Mucosa of descending colon (tissue), 3 donors: ENCODE results near the gene TMEM184A. TPM values are rescaled to one million over a fixed set of nuclear protein-coding genes. Genes with fewer than 3 reads are reported as not detected.

Source experiments
- ATAC-seq: fragments of 200-7000 bp; cut with Tn5 transposase; one replicate; pipeline ENCODE4 v1.9.1; 2020; ENCODE audit warnings: mild to moderate bottlenecking, moderate library complexity
- DNase-seq, 3 donors: peaks; one replicate each; pipeline ENCODE4 v3.0.0-alpha.2; 2020
- H3K36me3 ChIP-seq: fragments of 200-600 bp; one replicate; pipeline ENCODE4 v1.8.0; 2021; ENCODE audit warnings: low read depth, mild to moderate bottlenecking
- H3K4me1 ChIP-seq: fragments of 200-600 bp; one replicate; pipeline ENCODE4 v1.8.0; 2021; ENCODE audit warnings: low read depth, mild to moderate bottlenecking
- H3K4me3 ChIP-seq: fragments of 200-600 bp; one replicate; pipeline ENCODE4 v1.8.0; 2021; ENCODE audit warnings: mild to moderate bottlenecking
- H3K9me3 ChIP-seq: fragments of 200-600 bp; one replicate; pipeline ENCODE4 v1.8.0; 2021; ENCODE audit warnings: mild to moderate bottlenecking
- intact Hi-C, 2 donors: fragments of 100-400 bp; cut with DNase I in 1 of 2; cut with micrococcal nuclease in 1 of 2; formaldehyde crosslinking; loops; one replicate each; pipeline versions ENCODE4 v1.11.0 to v1.11.1; 2022; cut with DNase I, micrococcal nuclease
- long read RNA-seq, 2 donors: library from polyadenylated mRNA; unstranded; transcript quantifications; one replicate each; pipeline ENCODE4 v2.0.0, GENCODE V29; 2019 to 2021
- total RNA-seq, 3 donors: library from RNA; stranded (reverse); fragmentation: NEBNext Ultra II Directional in 2 of 3; extraction: Animal tissue kit (Norgen Biotek cat#: 25700) in 2 of 3; gene quantifications; one replicate each; pipeline versions ENCODE4 v1.2.1 to v1.2.4, GENCODE V29; 2021 to 2023
- TF ChIP-seq, protein P1 (sequence below): fragments of 200-600 bp; IDR thresholded peaks from one replicate; pipeline ENCODE4 v1.8.0; 2022; ENCODE audit warnings: antibody characterized with exemption, mild to moderate bottlenecking
- donor health status: DM: no; HTN: no; CAD: no; lungs with moderate emphysema.
- donor health status: DM: no; HTN: no; CAD: no.
- donor health status: DM: no; HTN: yes; CAD: no.

TMEM184A gene
- 10 to 100 TPM; 36.7 to 87.9 (median 66.0) TPM for total RNA-seq
- long read RNA-seq, donor 1, full-length matches to known transcripts: 3 of 49 reads
- long read RNA-seq, donor 1, partial matches to known transcripts: 17 of 49 reads
- long read RNA-seq, donor 1, other reads (novel, unspliced or antisense): 29 of 49 reads
- long read RNA-seq, donor 2, full-length matches to known transcripts: 4 of 31 reads
- long read RNA-seq, donor 2, partial matches to known transcripts: 14 of 31 reads
- long read RNA-seq, donor 2, other reads (novel, unspliced or antisense): 13 of 31 reads

DNA sequence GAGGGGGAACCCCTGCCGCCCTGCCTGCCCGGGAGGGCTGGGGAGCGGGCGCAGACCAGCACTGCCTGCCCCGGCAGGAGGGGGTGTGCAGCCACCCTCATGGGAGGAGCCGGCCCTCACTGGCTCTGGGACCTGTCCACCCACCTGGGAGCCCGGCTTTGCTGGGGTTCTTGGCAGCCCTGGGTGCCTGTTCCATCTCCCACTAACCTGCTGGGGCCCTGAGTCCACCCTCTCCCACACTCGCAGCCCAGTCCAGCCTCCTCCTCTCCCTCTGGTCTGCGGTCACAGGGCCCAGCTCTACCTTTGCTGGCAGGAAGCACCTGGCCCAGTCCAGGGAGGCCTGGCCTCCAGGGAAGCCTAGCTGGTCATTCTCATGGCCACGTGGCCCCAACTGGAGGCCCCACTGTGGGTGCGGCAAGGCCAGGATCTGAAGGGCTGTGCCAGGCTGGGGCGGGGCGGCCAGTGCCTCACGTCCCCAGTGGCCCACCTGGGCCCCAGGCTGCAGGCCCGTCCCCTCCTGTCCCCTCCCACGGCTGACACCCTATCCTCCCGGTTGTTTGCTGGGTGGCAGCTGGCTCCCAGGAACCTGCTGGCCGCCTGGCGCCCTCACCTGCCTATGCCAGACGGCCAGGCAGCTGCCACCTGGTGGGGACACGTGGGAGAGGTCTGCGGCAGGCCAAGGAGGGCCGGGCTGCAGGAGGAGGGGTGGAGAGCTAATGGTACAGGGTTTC lies at the start of gene TMEM184A:
TSS of gene TMEM184A (minus strand) at position 393 of the 731 bp plus-strand sequence. CDS start 721 bp downstream, outside the sequence.
- TF ChIP-seq, protein P1, sequence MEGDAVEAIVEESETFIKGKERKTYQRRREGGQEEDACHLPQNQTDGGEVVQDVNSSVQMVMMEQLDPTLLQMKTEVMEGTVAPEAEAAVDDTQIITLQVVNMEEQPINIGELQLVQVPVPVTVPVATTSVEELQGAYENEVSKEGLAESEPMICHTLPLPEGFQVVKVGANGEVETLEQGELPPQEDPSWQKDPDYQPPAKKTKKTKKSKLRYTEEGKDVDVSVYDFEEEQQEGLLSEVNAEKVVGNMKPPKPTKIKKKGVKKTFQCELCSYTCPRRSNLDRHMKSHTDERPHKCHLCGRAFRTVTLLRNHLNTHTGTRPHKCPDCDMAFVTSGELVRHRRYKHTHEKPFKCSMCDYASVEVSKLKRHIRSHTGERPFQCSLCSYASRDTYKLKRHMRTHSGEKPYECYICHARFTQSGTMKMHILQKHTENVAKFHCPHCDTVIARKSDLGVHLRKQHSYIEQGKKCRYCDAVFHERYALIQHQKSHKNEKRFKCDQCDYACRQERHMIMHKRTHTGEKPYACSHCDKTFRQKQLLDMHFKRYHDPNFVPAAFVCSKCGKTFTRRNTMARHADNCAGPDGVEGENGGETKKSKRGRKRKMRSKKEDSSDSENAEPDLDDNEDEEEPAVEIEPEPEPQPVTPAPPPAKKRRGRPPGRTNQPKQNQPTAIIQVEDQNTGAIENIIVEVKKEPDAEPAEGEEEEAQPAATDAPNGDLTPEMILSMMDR: peak; percentile 59
- peak; percentile 90 to 95 (median 95) for DNase-seq
- no peaks in the 10 kb centered on the region for H3K36me3 ChIP-seq

DNA sequence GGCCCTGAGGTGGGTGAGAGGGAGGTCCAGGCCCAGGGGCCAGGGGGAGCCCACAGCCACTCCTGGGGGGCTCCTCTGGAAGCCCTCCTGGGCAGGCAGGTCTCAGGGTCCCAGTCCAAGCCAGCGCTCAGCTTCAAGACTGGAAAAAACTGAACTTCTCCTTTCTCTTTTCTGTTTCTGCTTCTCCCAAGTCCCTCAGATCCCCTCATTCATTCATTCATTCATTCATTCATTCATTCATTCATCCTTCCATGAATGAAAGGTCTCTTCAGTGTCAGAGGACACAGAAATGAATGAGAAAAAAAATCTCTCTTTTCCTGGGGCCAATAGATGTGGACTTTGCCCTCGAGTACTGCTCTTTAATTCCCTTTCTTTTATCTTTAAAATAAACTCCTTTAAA lies 48.4 kb upstream of the TMEM184A start:
- intact Hi-C loops: no loop called here
- no peak for ATAC-seq
- Histone ChIP-seq H3K36me3 (no peaks in the 10 kb centered on the region), H3K4me1 (no peaks in the 10 kb centered on the region), H3K4me3 (no peak overlapping the region), H3K9me3 (no peaks in the 10 kb centered on the region)
- TF ChIP-seq, protein P1: no peak
- DNase-seq: no peak

More for the DNA sequence above, at the start of gene TMEM184A:
- intact Hi-C loops: no loop called here
- Histone ChIP-seq H3K4me3 (peak within 1 kb of the TSS; percentile 13), H3K4me1 (peaks cover 8% of the 10 kb centered on the region), H3K9me3 (no peaks in the 10 kb centered on the region)
- ATAC-seq: peak; percentile 88

DNA sequence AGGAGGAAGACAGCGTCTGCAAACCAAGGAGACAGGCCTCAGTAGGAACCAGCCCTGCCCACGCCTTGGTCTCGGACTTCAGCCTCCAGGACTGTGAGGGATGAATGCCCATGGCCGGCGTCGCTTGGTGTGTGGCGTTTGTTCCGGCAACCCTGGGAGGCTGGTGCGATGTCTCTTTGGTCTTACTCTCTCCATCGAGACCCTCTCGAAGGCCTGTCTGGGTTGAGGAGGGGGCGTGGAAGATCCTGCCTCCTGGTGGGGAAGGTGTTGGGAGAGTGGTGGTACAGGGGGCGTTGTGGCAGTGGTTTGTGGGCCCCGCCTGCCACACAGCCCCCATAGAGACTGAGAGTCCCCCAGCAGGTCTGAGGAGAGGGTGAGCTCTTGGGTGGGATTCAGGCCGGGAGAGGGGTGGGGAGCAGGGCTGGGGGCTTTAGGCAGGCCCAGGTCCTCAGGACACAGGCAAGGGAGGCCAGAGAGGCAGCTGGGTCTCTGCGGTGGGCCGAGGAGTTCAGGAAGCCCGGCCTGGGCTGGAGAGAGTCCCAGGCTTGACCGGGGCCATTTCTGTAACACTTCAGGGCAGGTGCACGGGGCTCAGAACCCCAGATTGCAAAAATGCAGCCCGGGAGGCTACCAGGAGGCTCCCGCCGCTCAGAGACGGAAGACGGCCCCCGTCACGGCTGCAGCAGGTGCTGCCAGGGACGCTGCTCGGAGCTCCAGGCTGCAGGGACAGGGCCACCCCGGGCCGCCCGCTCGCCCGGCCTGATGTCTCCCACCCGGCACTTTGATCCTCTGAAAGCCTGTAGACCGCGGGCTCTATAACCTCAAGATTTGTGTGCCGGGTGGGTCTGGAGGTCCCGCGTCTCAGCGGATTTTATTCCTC lies 47.6 kb upstream of the TMEM184A start:
- DNase-seq: no peak
- Histone ChIP-seq H3K9me3 (no peaks in the 10 kb centered on the region), H3K4me3 (no peak overlapping the region), H3K36me3 (no peaks in the 10 kb centered on the region), H3K4me1 (no peaks in the 10 kb centered on the region)
- intact Hi-C loops: no loop called here
- TF ChIP-seq, protein P1: no peak
- ATAC-seq: no peak

DNA sequence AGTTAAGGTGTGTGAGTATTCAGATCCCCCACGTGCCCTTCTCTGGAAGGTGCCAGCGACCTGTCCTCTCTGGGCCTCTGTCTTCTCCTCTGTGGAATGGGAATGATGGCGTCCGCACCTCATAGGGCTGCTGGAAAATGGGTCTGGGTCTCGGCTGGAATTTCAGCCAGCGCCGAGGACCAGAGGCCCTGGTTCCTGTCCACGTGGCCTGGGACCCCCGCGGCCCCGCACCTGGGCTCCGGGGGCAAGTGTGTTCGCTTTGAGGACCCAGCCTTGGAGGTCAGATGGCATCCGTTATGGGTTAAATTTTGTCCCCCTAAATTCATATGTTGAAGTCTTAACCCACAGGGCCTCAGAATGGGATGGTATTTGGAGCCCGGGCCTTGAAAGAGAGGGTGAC lies 46.4 kb upstream of the TMEM184A start:
- TF ChIP-seq, protein P1: no peak
- Histone ChIP-seq H3K9me3 (no peaks in the 10 kb centered on the region), H3K4me3 (no peak overlapping the region), H3K36me3 (no peaks in the 10 kb centered on the region), H3K4me1 (no peaks in the 10 kb centered on the region)
- ATAC-seq (no peak), DNase-seq (no peak)
- intact Hi-C loops: no loop called here

DNA sequence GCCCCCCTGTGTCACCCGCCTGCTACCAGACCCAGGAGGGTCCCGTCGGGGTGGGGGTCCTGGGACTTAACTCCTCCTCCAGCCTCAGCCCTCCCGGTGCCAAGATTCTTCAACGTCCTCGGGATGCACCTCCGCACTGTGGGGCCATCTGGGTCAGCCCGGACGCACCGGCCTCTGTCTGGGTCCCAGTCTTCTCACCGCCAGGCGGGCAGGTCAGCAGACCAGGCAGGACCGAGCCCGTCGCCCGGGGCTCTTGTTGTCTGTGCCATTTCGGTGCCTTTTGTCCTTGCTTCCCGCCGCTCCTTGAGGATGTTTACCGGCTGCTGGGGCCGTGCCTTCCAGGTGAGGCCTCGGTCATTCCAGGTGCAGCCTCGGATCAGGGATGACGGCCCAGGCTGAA lies 46.0 kb upstream of the TMEM184A start:
- H3K4me1 ChIP-seq: no peaks in the 10 kb centered on the region
- H3K36me3 ChIP-seq: no peaks in the 10 kb centered on the region
- intact Hi-C loops: no loop called here
- ATAC-seq (no peak), DNase-seq (no peak)
- TF ChIP-seq, protein P1: no peak
- no peaks in the 10 kb centered on the region for H3K9me3 ChIP-seq
- no peak overlapping the region for H3K4me3 ChIP-seq
